Right ventricle myocardium inferior (tissue), 1 donor: Measurements from ENCODE around the gene KDM4B. TPM values are rescaled to one million over a fixed set of nuclear protein-coding genes. Genes with fewer than 3 reads are reported as not detected.
"Not testable (repeated sequence)": the region's sequence is repeated elsewhere in the genome, so short reads cannot be mapped to it uniquely, and the experiment has no call there.

ENCODE experiments used
- ATAC-seq: fragments of 200-7000 bp; cut with Tn5 transposase; one replicate; pipeline ENCODE4 v1.9.1; 2020; ENCODE audit warnings: mild to moderate bottlenecking, moderate library complexity
- DNase-seq: peaks from one replicate; pipeline ENCODE4 v3.0.0; 2021; ENCODE audit errors: missing footprints
- intact Hi-C: fragments of 100-400 bp; cut with DNase I; formaldehyde crosslinking; loops from one replicate; pipeline ENCODE4 v1.11.0; 2022
- total RNA-seq: library from RNA; stranded (reverse); fragmentation: NEBNext Ultra II Directional; extraction: Animal tissue kit (Norgen Biotek cat#: 25700); gene quantifications from one replicate; pipeline ENCODE4 v1.2.1, GENCODE V29; 2021
- donor health status: DM: no; HTN: yes; CAD: no; lungs with severe emphysema.

Gene KDM4B
- total RNA-seq, 1 donor from 2014 or later, result 38.6 TPM

- DNase-seq (peak; percentile 70), ATAC-seq (peak; percentile 60)
- intact Hi-C loops, result loop anchor here (2.0 kb wide), 1 partner anchor 52 kb away; no protein-coding TSS in a partner anchor
Measured at GRCh38 chr19:5023128-5023571, 54.2 kb downstream of the KDM4B start.

DNA sequence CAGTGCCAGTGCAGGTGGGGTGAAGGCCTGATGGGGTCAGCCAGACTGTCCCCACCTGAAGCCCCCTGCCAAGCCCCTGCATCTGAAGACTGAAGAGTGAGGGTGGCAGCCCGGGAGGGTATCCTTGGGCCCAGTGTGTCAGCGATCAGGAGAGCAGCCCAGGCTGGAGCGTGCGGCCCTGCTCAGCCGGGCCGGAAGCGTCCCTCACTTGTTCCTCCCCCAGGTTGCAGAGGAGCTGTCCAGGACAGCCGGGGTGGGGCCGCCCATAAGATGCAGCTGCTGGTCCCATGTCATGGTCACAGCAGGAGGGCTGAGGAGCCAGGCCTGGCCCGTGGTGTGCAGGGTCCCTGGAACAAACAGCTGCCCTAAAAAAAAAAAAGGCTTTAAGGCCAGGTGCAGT, 55.4 kb downstream of the KDM4B start:
- intact Hi-C loops, result no loop called here
- DNase-seq, result no peak
- ATAC-seq, result no peak

- ATAC-seq (no peak), DNase-seq (peak; percentile 40)
- intact Hi-C loops, result loop anchor here (5.0 kb wide), 1 partner anchor 38 kb away; no protein-coding TSS in a partner anchor
Measured at GRCh38 chr19:5025027-5025426, 56.1 kb downstream of the KDM4B start.

GRCh38 chr19:5026706-5027273, 57.9 kb downstream of the KDM4B start:
- intact Hi-C loops, result loop anchor here (5.0 kb wide), 1 partner anchor 39 kb away; no protein-coding TSS in a partner anchor
- no peak for DNase-seq
- ATAC-seq, result no peak

DNA sequence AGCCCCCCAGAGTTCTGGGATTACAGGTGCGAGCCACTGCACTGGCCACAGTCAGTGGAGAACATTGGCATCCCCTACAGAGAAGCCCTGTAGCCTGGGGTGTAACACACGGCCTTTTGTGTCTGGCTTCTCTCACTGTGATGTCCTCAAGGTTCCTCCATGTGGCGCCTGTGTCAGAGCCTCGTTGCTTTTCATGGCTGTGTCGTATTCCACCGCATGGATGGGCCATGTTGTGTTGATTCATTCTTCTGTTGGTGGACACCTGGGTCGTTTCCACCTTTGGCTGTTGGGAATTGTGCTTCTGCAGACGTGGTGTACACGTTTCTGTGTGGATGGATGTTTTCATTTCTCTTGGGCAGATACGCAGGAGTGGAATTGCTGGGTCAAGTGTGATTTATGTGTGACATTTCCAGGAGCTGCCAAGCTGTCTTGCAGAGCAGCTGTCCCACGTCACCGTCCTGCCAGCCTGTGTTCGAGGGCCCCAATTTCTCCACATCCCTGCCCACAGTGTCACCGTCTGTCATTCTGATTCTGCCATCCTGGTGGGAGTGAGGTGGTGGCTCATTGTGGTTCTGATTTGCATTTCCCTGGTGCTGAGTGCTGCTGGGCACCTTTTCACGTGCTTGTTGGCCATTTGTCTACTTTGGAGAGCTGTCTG, 59.4 kb downstream of the KDM4B start:
- ATAC-seq (no peak), DNase-seq (no peak)
- intact Hi-C loops, result loop anchor here (5.0 kb wide), 1 partner anchor 41 kb away; no protein-coding TSS in a partner anchor

DNA sequence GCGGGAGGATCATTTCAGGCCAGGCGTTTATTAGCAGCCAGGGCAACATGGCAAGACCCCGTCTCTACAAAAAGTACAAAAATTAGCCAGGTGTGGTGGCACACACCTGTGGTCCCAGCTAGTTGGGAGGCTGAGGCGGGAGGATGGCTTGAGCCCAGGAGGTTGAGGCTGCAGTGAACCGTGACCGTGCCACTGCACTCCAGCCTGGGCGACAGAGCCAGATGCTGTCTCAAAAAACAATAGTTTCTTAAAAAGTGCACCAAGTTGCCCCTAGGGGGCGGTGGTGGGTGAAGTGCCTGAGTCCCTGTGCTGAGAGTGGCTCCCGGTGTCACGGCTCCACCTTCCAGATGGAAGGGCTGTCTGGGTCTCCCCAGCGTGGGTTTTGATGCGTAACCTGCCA, 60.7 kb downstream of the KDM4B start:
- intact Hi-C loops, result loop anchor here (5.0 kb wide), 1 partner anchor 42 kb away; no protein-coding TSS in a partner anchor
- DNase-seq, ATAC-seq: not testable (repeated sequence)

- intact Hi-C loops, result loop anchor here (2.0 kb wide), 1 partner anchor 59 kb away; no protein-coding TSS in a partner anchor
- no peak for ATAC-seq
- DNase-seq, result no peak
Measured at GRCh38 chr19:5030136-5030820, 61.4 kb downstream of the KDM4B start.

DNA sequence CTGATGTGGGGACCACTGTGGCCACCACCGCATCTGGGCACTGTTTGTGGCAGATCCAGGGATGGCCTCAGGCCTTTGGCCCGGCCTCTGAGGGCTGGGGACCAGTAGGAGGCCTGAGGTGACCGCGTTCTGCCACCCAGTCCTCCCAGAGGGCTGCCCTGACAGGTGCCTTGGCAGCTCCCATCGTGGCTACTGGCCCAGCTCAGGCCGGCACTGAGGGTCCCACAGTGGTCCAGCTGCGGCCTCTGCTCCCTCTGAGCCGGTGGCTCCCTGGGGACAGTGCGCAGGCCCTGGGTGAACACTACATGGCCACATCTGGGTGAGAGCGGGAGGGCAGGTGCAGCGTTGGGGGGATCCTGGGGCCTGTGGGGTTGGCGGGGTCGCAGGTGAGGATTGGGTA, 61.9 kb downstream of the KDM4B start:
- intact Hi-C loops, result loop anchor here (1.0 to 2.0 kb wide), 3 partner anchors 60 to 220 kb away; no protein-coding TSS in a partner anchor
- ATAC-seq (peak; percentile 4), DNase-seq (no peak)

GRCh38 chr19:5031231-5032100, 62.6 kb downstream of the KDM4B start:
- intact Hi-C loops, result loop anchor here (1.0 to 2.0 kb wide), 3 partner anchors 61 to 220 kb away; no protein-coding TSS in a partner anchor
- peak; percentile 83 for ATAC-seq
- DNase-seq, result peak; percentile 90

- intact Hi-C loops, result no loop called here
- DNase-seq, result no peak
Measured at GRCh38 chr19:5032101-5032967, 63.4 kb downstream of the KDM4B start.

DNA sequence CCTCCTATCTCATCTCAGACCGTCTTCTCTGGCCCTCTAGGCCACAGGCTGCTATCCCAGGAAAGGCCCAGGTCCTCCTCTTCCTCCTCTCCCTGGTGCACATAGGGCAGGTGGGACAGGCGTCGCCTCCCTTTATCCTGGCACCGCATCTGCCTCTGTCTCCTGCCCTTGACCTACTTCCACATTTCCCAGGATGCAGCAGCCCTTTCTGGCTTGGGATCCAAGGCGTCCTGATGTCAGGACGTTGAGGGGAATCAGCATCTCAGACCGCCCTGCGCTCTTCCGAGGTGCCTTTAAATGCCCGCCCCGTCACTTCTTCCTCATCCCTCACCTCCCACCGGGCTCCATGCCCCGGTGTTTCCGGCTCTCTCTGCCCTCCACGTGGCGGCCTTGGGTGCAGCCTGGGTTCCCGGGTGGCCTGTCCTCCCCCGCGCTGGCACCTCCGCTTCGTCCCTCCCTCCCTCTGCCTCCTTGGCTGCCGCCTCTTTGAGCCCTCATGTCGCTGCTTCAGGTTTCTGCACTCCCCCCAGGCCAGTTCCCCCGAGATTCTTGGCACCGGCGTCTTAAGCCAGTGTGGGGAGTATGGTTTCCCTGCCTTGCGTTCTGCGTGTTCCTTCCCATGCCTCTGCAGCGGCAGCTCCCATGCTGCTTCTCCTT, 66.3 kb downstream of the KDM4B start:
- DNase-seq (no peak), ATAC-seq (no peak)
- intact Hi-C loops, result no loop called here

More at GRCh38 chr19:5032101-5032967, 63.4 kb downstream of the KDM4B start:
- peak; percentile 48 for ATAC-seq

GRCh38 chr19:5035793-5036697, 67.1 kb downstream of the KDM4B start:
- no peak for ATAC-seq
- DNase-seq, result no peak
- intact Hi-C loops, result no loop called here

- ATAC-seq (no peak), DNase-seq (no peak)
- intact Hi-C loops, result no loop called here
Measured at GRCh38 chr19:5036698-5037563, 68.0 kb downstream of the KDM4B start.

GRCh38 chr19:5037936-5038335, 69.0 kb downstream of the KDM4B start:
- ATAC-seq (no peak), DNase-seq (no peak)
- intact Hi-C loops, result no loop called here

GRCh38 chr19:5038631-5039271, 69.8 kb downstream of the KDM4B start:
- intact Hi-C loops, result no loop called here
- ATAC-seq (peak; percentile 26), DNase-seq (no peak)
